GM23248 (cell line): Measurements from ENCODE around the gene HEPN1. TPM values are rescaled to one million over a fixed set of nuclear protein-coding genes. Genes with fewer than 3 reads are reported as not detected.

ENCODE experiments used
- DNase-seq: peaks from one replicate; pipeline ENCODE4 v3.0.0-alpha.2; 2015
- H2AFZ ChIP-seq: fragments of 200-600 bp; sonication (generic); 2 replicates; pipeline ENCODE4 v1.6.1; 2016; ENCODE audit warnings: antibody characterized with exemption
- H3F3A ChIP-seq: fragments of 200-600 bp; sonication (generic); 2 replicates; pipeline ENCODE4 v1.6.1; 2016; ENCODE audit warnings: mild to moderate bottlenecking, antibody characterized with exemption, mixed run types; ENCODE audit not compliant: insufficient read depth
- H3K27ac ChIP-seq: fragments of 200-600 bp; sonication (generic); 2 replicates; pipeline ENCODE4 v1.5.1; 2016; ENCODE audit warnings: mild to moderate bottlenecking
- H3K27me3 ChIP-seq: fragments of 200-600 bp; sonication (generic); replicated peaks from 2 replicates; pipeline ENCODE4 v1.6.1; 2016; ENCODE audit warnings: mild to moderate bottlenecking; ENCODE audit not compliant: insufficient read depth
- H3K36me3 ChIP-seq: fragments of 200-600 bp; sonication (generic); 2 replicates; pipeline ENCODE4 v1.6.1; 2016; ENCODE audit warnings: low read depth, mild to moderate bottlenecking
- H3K4me1 ChIP-seq: fragments of 200-600 bp; sonication (generic); 2 replicates; pipeline ENCODE4 v1.6.1; 2016; ENCODE audit warnings: mild to moderate bottlenecking; ENCODE audit not compliant: insufficient read depth
- H3K4me2 ChIP-seq: fragments of 200-600 bp; sonication (generic); one replicate; pipeline ENCODE4 v1.6.1; 2016; ENCODE audit warnings: mild to moderate bottlenecking; ENCODE audit not compliant: unreplicated experiment
- H3K4me3 ChIP-seq: fragments of 200-600 bp; sonication (generic); 2 replicates; pipeline ENCODE4 v1.5.1; 2016; ENCODE audit warnings: mild to moderate bottlenecking
- H3K79me2 ChIP-seq: fragments of 200-600 bp; sonication (generic); 2 replicates; pipeline ENCODE4 v1.6.1; 2016; ENCODE audit warnings: mild to moderate bottlenecking; ENCODE audit not compliant: insufficient read depth
- H3K9ac ChIP-seq: fragments of 200-600 bp; sonication (generic); 2 replicates; pipeline ENCODE4 v1.6.1; 2016; ENCODE audit warnings: mild to moderate bottlenecking
- H3K9me2 ChIP-seq: fragments of 200-600 bp; sonication (generic); 2 replicates; pipeline ENCODE4 v1.6.1; 2016; ENCODE audit warnings: mixed run types, mild to moderate bottlenecking, moderate library complexity; ENCODE audit not compliant: insufficient read depth
- H3K9me3 ChIP-seq: fragments of 200-600 bp; sonication (generic); one replicate; pipeline ENCODE4 v1.6.1; 2017; ENCODE audit warnings: low read depth
- H4K20me1 ChIP-seq: fragments of 200-600 bp; sonication (generic); 2 replicates; pipeline ENCODE4 v1.6.0; 2016; ENCODE audit not compliant: insufficient read depth
- EZH2 ChIP-seq: fragments of 200-600 bp; sonication (generic); IDR thresholded peaks from 2 replicates; pipeline ENCODE4 v1.6.1; 2018; ENCODE audit warnings: antibody characterized with exemption, mild to moderate bottlenecking; ENCODE audit not compliant: insufficient read depth, poor library complexity, severe bottlenecking
- EZH2phosphoT487 ChIP-seq: fragments of 200-600 bp; sonication (generic); IDR thresholded peaks from 2 replicates; pipeline ENCODE4 v1.6.1; 2018; ENCODE audit warnings: antibody characterized with exemption, moderate library complexity, mild to moderate bottlenecking, low read depth; ENCODE audit not compliant: insufficient read depth
- WGBS, 2 experiments: methylation state at CpG; one replicate each; pipeline ENCODE4 v1.1.6; 2015 to 2017; ENCODE audit warnings: low lambda C conversion rate in 2 of 2, low coverage in 1 of 2; ENCODE audit errors: missing lambda C conversion rate in 2 of 2; 5-methylcytosine and 5-hydroxymethylcytosine counted together
- in situ Hi-C: fragments of 300-500 bp; cut with MboI; formaldehyde crosslinking; loops from 2 replicates; pipeline ENCODE4 v1.15.0; 2020
- polyA plus RNA-seq: library from polyadenylated mRNA; unstranded; fragments of >200 nt; fragmentation: Nextera tagmentation; extraction: Ambion mirVana; gene quantifications from 2 replicates; pipeline ENCODE4 v1.2.1, GENCODE V29; 2016
- total RNA-seq: library from RNA; depleted of rRNA; stranded (reverse); fragments of >200 nt; shearing (Covaris generic); gene quantifications from 2 replicates; pipeline ENCODE4 v1.2.3, GENCODE V29; 2014

Gene HEPN1
- total and polyA plus RNA-seq, 2 experiments from 2014 or later, result not detected

DNA sequence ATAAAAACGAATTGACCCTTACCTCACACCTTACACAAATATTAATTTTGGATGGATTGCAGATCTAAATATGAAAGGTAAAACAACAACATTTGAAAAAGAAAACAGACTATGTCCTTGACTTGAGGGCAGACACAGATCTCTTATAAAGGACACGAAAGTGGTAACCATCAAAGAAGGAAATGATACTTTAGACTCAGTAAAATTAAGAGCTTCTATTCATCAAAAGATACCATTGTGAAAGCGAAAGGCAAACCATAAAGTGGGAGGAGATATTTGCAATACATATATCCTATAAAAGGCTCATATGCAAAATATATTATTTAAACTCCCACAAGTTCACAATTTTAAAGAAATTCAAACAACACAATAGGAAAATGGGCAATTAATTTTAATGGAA, 11.7 kb downstream of the HEPN1 start:
- H3K4me3 ChIP-seq, result no peak overlapping the region
- no peaks in the 10 kb centered on the region for H3K9me3 ChIP-seq
- peaks cover 19% of the 10 kb centered on the region for H3F3A ChIP-seq
- WGBS, 2 experiments, result 59 to 68% methylated on average over 3 of the region's 3 CpGs
- no peaks in the 10 kb centered on the region for H3K79me2 ChIP-seq
- H3K9me2 ChIP-seq, result no peaks in the 10 kb centered on the region
- in situ Hi-C loops, result no loop called here
- H3K9ac ChIP-seq, result no peak overlapping the region
- no peak overlapping the region for H2AFZ ChIP-seq
- no peaks in the 10 kb centered on the region for H3K36me3 ChIP-seq
- H3K27ac ChIP-seq, result no peak overlapping the region
- no peaks in the 10 kb centered on the region for H4K20me1 ChIP-seq
- H3K4me1 ChIP-seq, result peaks cover 19% of the 10 kb centered on the region
- no peak overlapping the region for H3K4me2 ChIP-seq
- no peaks in the 10 kb centered on the region for H3K27me3 ChIP-seq
- TF ChIP-seq EZH2phosphoT487 (no peak), EZH2 (no peak)
- no peak for DNase-seq

DNA sequence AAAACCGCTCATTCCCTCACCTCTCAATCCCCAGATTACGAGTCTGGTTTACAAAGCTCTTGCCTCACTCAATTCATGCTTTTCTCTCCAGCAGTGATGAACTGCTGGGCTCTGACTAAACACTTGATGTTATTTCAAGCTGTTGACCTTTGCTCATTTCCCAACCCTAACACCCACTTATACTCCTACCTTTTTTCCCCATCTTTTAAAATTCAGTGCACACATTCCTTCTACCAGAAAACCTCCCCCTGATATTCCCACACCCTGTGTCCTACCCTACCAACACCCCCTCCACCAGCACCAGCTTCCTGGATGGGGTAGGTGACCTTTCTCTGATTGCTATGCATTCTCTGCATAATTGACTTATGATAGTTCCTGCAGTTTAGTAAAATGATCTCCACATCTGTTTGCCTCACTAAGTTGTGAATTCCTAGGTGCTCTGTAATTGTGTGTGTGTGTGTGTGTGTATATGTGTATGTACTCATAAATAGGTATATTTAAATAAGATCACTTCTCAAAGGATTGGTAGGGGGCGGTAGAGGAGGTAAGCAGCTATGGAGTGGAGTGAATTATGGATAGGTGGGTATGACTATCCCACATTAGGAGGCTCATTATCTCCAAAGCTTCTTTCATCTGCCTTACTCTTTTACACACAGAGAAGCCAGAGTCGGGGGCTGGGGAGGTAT, 16.0 kb downstream of the HEPN1 start:
- Histone ChIP-seq H3K9me2 (no peaks in the 10 kb centered on the region), H3K36me3 (no peaks in the 10 kb centered on the region), H4K20me1 (no peaks in the 10 kb centered on the region), H3K79me2 (no peaks in the 10 kb centered on the region), H2AFZ (peak overlapping the region; percentile 34; the same call in 1 of the 2 replicates), H3K4me2 (peak overlapping the region; percentile 65), H3K4me1 (peaks cover 35% of the 10 kb centered on the region), H3K27me3 (no peaks in the 10 kb centered on the region), H3K9me3 (no peaks in the 10 kb centered on the region), H3K9ac (no peak overlapping the region), H3K4me3 (peak overlapping the region; percentile 6; the same call in 1 of the 2 replicates), H3F3A (peaks cover 22% of the 10 kb centered on the region), H3K27ac (peak overlapping the region; percentile 58)
- in situ Hi-C loops, result no loop called here
- peak; percentile 88 for DNase-seq
- TF ChIP-seq EZH2phosphoT487 (peak; percentile 48; the same call in 1 of the 2 replicates), EZH2 (no peak)
- WGBS, 2 experiments, result 45 to 48% methylated on average over 4 of the region's 4 CpGs

DNA sequence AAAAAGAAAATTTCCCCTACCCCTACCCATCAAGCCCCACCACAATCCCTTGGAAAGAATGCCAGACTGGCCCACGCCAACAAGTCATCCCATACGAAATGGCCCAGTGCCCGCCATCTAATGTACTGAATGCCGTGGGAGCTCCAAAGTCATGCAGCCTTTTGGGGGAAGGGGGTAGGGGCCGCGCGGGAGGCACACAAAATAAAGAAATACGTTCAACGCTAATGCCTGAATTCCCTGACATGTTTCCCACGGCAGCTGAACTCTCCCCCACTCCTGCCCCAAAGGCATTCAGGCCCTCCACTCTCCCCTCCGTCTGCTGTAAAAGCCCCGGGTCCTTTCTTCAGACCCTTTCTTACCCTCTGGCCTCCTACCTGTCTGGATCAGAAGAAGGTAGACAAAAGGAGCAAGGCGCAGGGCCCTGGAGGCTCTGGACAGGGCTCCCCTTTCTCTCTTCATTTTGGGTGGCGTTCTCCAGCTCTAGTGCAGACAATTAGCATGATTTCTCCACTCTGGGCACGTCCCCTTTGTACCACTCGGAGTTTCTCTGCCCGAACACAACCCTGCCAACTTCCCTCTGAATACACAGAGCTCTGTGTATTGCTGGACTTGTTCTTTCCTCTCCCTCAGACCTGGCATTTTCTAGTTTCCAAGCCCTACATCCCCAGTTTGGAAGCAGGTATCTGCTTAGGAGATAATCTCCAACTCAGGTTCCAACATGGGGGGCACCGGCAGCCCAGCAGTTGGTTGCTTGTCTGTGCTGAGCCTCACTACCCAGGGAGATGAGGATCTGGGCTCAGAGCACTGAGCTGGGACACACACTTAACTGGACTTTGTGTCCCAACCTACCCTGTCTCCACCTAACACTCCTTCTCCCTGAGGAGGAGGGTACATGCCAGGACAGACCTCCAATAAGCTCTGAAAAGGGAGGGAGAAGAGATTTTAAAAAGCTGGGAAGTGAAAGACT, 16.8 kb downstream of the HEPN1 start, which contains the start of gene HEPACAM:
Gene HEPACAM (minus strand): TSS at position 500 of the 967 bp plus-strand sequence. CDS start 41 bp downstream, at position 459.
- in situ Hi-C loops, result no loop called here
- peak within 1 kb of the TSS; percentile 65 for H3K4me2 ChIP-seq

DNA sequence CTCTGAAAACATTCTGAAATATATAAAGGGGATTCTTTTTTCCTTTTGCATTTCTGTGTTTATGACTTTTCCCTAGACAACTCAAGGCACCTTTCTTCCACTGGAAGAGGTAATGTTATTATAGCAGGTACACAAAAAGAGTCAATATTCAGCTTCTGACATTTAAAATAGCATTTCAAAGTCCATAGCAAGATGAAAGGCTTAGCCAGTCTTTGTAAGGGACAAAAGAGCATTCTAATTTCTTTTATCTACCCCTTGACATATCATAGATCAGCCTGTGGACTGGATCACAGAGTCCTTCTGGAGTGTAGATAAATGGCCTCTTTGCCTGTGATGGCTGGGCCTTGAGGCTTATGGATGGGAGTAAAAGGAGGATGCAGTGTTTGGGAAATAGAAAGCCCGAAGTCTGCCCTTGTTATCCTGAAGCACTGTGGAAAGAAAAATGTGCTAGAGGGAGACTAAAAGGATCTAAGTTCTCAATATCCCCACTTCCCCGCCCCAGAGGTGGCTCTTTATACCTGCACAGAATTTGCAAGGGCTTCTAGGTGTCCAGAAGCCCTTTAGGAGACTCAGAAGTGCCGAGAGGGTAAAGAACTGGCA, 18.4 kb downstream of the HEPN1 start:
- no peak overlapping the region for H3K9ac ChIP-seq
- peaks cover 35% of the 10 kb centered on the region for H3K4me1 ChIP-seq
- no peaks in the 10 kb centered on the region for H4K20me1 ChIP-seq
- no peak for DNase-seq
- no peaks in the 10 kb centered on the region for H3K36me3 ChIP-seq
- no peak for TF ChIP-seq EZH2phosphoT487
- no peak for TF ChIP-seq EZH2
- peak overlapping the region; percentile 29; the same call in 1 of the 2 replicates for H2AFZ ChIP-seq
- no peaks in the 10 kb centered on the region for H3K9me3 ChIP-seq
- no peak overlapping the region for H3K4me2 ChIP-seq
- H3K79me2 ChIP-seq, result no peaks in the 10 kb centered on the region
- 51 to 52% methylated on average over 3 of the region's 3 CpGs for WGBS, 2 experiments
- no peak overlapping the region for H3K4me3 ChIP-seq
- H3F3A ChIP-seq, result peaks cover 22% of the 10 kb centered on the region
- no peaks in the 10 kb centered on the region for H3K27me3 ChIP-seq
- no peaks in the 10 kb centered on the region for H3K9me2 ChIP-seq
- in situ Hi-C loops, result no loop called here
- H3K27ac ChIP-seq, result peak overlapping the region; percentile 52

More for the DNA sequence above, 16.8 kb downstream of the HEPN1 start, which contains the start of gene HEPACAM:
- no peaks in the 10 kb centered on the region for H3K9me3 ChIP-seq
- H3K27ac ChIP-seq, result peak within 1 kb of the TSS; percentile 58
- peaks cover 35% of the 10 kb centered on the region for H3K4me1 ChIP-seq
- H3K4me3 ChIP-seq, result peak within 1 kb of the TSS; percentile 6; the same call in 1 of the 2 replicates
- H2AFZ ChIP-seq, result peak within 1 kb of the TSS; percentile 34; the same call in 1 of the 2 replicates
- TF ChIP-seq EZH2phosphoT487, result no peak
- TF ChIP-seq EZH2, result no peak
- H3K36me3 ChIP-seq, result no peaks in the 10 kb centered on the region
- no peak for DNase-seq
- no peaks in the 10 kb centered on the region for H4K20me1 ChIP-seq
- no peaks in the 10 kb centered on the region for H3K27me3 ChIP-seq
- H3F3A ChIP-seq, result peaks cover 22% of the 10 kb centered on the region
- H3K79me2 ChIP-seq, result no peaks in the 10 kb centered on the region
- no peak within 1 kb of the TSS for H3K9ac ChIP-seq
- WGBS, 2 experiments, result 88 to 90% methylated on average over 18 of the region's 18 CpGs
- no peaks in the 10 kb centered on the region for H3K9me2 ChIP-seq
